OCI-LY1 (cell line): ENCODE measurements around the gene AHSG.

Experiments
- H2AFZ ChIP-seq: fragments of 200-600 bp; sonication (generic), shearing (Covaris generic); 2 replicates; pipeline ENCODE4 v1.6.0; 2014; ENCODE audit warnings: antibody characterized with exemption, mild to moderate bottlenecking, low read length
- H3F3A ChIP-seq: fragments of 200-600 bp; sonication (generic), shearing (Covaris generic); 2 replicates; pipeline ENCODE4 v1.6.0; 2014; ENCODE audit warnings: mild to moderate bottlenecking, antibody characterized with exemption, low read length, moderate library complexity; ENCODE audit not compliant: insufficient read depth
- H3K27ac ChIP-seq: fragments of 200-600 bp; sonication (generic); 2 replicates; pipeline ENCODE4 v1.5.1; 2014; ENCODE audit warnings: low read length, mixed run types, mild to moderate bottlenecking, low read depth; ENCODE audit not compliant: poor library complexity, severe bottlenecking
- H3K27me3 ChIP-seq: fragments of 200-600 bp; sonication (generic); 2 replicates; pipeline ENCODE4 v1.6.0; 2014; ENCODE audit warnings: antibody characterized with exemption, mild to moderate bottlenecking, low read length, moderate library complexity; ENCODE audit not compliant: insufficient read depth
- H3K36me3 ChIP-seq: fragments of 200-600 bp; sonication (generic); 2 replicates; pipeline ENCODE4 v1.6.1; 2014; ENCODE audit warnings: mild to moderate bottlenecking, antibody characterized with exemption, low read length, moderate library complexity, mixed read lengths; ENCODE audit not compliant: insufficient read depth
- H3K4me1 ChIP-seq: fragments of 200-600 bp; sonication (generic); 2 replicates; pipeline ENCODE4 v1.5.1; 2014; ENCODE audit warnings: mild to moderate bottlenecking, low read length, moderate library complexity; ENCODE audit not compliant: insufficient read depth, severe bottlenecking
- H3K4me2 ChIP-seq: fragments of 200-600 bp; sonication (generic), shearing (Covaris generic); 2 replicates; pipeline ENCODE4 v1.6.1; 2014; ENCODE audit warnings: low read length
- H3K4me3 ChIP-seq: fragments of 200-600 bp; sonication (generic); 2 replicates; pipeline ENCODE4 v1.5.1; 2014; ENCODE audit warnings: low read length, low read depth, mild to moderate bottlenecking, mixed read lengths; ENCODE audit not compliant: poor library complexity, severe bottlenecking
- H3K79me2 ChIP-seq: fragments of 200-600 bp; shearing (Covaris generic); 2 replicates; pipeline ENCODE4 v1.6.1; 2016; ENCODE audit warnings: mixed run types, low read length, mixed read lengths; ENCODE audit not compliant: insufficient read depth
- H3K9ac ChIP-seq: fragments of 200-600 bp; sonication (generic), shearing (Covaris generic); 2 replicates; pipeline ENCODE4 v1.6.1; 2014; ENCODE audit warnings: mild to moderate bottlenecking, low read length, mixed read lengths
- H3K9me2 ChIP-seq: fragments of 200-600 bp; sonication (generic), shearing (Covaris generic); 2 replicates; pipeline ENCODE4 v1.6.1; 2014; ENCODE audit warnings: low read depth, mild to moderate bottlenecking, low read length, mixed read lengths
- H3K9me3 ChIP-seq: fragments of 200-600 bp; shearing (Covaris generic); 2 replicates; pipeline ENCODE4 v1.6.1; 2014; ENCODE audit warnings: low read length, mixed read lengths
- H4K20me1 ChIP-seq: fragments of 200-600 bp; sonication (generic), shearing (Covaris generic); 2 replicates; pipeline ENCODE4 v1.6.0; 2016; ENCODE audit warnings: mild to moderate bottlenecking, low read length; ENCODE audit not compliant: insufficient read depth
- EZH2 ChIP-seq: fragments of 200-600 bp; sonication (generic), shearing (Covaris generic); IDR thresholded peaks from 2 replicates; pipeline ENCODE4 v1.8.0; 2017; ENCODE audit warnings: borderline replicate concordance, mixed run types, mild to moderate bottlenecking, antibody characterized with exemption, low read length, moderate library complexity, mixed read lengths
- TF ChIP-seq, protein P1 (sequence below): fragments of 200-600 bp; sonication (generic), shearing (Covaris generic); IDR thresholded peaks from 2 replicates; pipeline ENCODE4 v1.5.1; 2017; ENCODE audit warnings: mild to moderate bottlenecking, antibody characterized with exemption, low read length, moderate library complexity, mixed read lengths

The AHSG gene

DNA sequence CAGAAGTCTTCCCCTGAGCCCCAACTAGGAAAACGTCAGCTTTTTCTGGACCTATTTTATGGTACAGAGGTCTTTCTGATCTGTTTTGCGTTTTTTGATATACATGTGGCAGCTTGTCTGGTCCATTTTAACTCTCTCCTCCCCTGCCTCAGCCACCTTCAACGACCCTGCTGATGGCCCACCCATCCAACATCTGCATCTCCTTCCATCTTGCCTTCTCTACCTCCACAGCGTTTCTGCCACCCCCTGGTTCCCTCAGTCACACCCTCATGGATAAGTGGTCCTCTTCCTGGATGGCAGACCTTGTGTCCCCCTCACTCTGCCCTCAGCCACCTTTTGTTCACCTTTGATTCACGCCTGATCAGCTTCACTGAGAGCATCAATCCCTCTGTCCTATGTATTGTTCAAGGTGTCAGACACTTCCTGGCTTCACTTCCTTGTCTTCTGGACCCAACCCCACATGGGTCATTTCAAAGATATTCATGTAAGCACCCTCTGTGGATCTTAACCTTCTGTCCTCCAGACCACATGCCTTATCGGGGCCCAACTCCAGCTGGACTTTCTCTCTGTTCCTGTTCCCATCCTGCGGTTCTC is 13.5 kb downstream of the AHSG start:
- no peak overlapping the region for H3K4me3 ChIP-seq
- no peaks in the 10 kb centered on the region for H3K79me2 ChIP-seq
- no peaks in the 10 kb centered on the region for H3K27me3 ChIP-seq
- no peaks in the 10 kb centered on the region for H3K9me2 ChIP-seq
- H3K36me3 ChIP-seq: no peaks in the 10 kb centered on the region
- TF ChIP-seq, protein P1, sequence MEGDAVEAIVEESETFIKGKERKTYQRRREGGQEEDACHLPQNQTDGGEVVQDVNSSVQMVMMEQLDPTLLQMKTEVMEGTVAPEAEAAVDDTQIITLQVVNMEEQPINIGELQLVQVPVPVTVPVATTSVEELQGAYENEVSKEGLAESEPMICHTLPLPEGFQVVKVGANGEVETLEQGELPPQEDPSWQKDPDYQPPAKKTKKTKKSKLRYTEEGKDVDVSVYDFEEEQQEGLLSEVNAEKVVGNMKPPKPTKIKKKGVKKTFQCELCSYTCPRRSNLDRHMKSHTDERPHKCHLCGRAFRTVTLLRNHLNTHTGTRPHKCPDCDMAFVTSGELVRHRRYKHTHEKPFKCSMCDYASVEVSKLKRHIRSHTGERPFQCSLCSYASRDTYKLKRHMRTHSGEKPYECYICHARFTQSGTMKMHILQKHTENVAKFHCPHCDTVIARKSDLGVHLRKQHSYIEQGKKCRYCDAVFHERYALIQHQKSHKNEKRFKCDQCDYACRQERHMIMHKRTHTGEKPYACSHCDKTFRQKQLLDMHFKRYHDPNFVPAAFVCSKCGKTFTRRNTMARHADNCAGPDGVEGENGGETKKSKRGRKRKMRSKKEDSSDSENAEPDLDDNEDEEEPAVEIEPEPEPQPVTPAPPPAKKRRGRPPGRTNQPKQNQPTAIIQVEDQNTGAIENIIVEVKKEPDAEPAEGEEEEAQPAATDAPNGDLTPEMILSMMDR: no peak
- TF ChIP-seq EZH2: no peak
- H4K20me1 ChIP-seq: no peaks in the 10 kb centered on the region
- H3K4me2 ChIP-seq: no peak overlapping the region
- no peak overlapping the region for H2AFZ ChIP-seq
- H3F3A ChIP-seq: no peaks in the 10 kb centered on the region
- H3K4me1 ChIP-seq: no peaks in the 10 kb centered on the region
- no peak overlapping the region for H3K9ac ChIP-seq
- no peak overlapping the region for H3K27ac ChIP-seq
- no peaks in the 10 kb centered on the region for H3K9me3 ChIP-seq

DNA sequence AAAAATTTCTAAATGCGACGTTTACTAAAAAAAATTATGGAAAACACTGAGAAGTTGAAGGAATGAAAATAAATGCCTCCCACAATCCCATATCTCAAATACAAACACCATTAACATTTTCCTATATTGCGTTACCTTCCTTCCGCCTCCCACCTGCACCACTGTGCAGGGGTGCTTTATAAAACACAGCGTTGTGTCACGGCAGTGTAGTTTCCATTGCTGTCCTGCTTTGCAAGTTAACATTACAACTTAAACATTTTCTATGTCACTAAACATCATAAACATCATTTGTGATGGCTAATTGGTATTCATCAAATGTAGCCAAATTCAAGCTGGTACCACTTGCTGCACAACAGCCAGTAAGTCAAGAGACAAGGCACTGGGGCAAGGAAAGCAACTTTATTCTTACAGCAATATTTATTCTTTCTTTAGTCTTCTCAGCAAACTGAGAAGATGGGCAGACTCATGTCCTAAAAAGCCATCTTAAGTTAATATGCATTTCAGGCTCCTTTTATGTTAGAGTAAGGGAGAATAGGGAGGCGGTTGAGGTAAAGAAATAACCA is 15.1 kb downstream of the AHSG start:
- Histone ChIP-seq H3K9ac (no peak overlapping the region), H3K79me2 (no peaks in the 10 kb centered on the region), H3K4me1 (no peaks in the 10 kb centered on the region), H4K20me1 (no peaks in the 10 kb centered on the region), H3K36me3 (no peaks in the 10 kb centered on the region), H3K27ac (no peak overlapping the region), H3F3A (no peaks in the 10 kb centered on the region), H3K9me3 (no peaks in the 10 kb centered on the region), H3K9me2 (no peaks in the 10 kb centered on the region), H3K4me2 (no peak overlapping the region), H3K4me3 (no peak overlapping the region), H3K27me3 (no peaks in the 10 kb centered on the region), H2AFZ (no peak overlapping the region)
- no peak for TF ChIP-seq EZH2
- TF ChIP-seq, protein P1: no peak

DNA sequence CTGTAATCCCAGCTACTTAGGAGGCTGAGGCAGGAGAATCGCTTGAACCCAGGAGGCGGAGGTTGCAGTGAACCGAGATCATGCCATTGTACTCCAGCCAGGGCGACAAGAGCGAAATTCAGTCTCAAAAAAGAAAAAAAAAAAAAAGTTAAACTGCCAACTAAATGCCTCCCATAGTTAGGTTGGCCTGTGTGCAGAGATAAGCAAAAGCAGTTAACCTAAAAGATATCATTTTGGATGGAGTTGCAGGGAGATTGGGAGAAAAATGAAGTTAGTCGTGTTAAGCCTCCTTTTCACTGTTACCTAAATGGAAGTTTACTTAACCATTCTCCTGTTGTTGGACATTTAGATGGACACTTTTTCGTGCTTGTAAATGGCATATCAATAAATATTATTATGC is 15.9 kb downstream of the AHSG start:
- no peak overlapping the region for H2AFZ ChIP-seq
- H3K4me1 ChIP-seq: no peaks in the 10 kb centered on the region
- H3K4me2 ChIP-seq: no peak overlapping the region
- H3K36me3 ChIP-seq: no peaks in the 10 kb centered on the region
- TF ChIP-seq, protein P1: no peak
- TF ChIP-seq EZH2: no peak
- no peaks in the 10 kb centered on the region for H3K9me3 ChIP-seq
- H4K20me1 ChIP-seq: no peaks in the 10 kb centered on the region
- H3K9me2 ChIP-seq: no peaks in the 10 kb centered on the region
- H3K4me3 ChIP-seq: no peak overlapping the region
- no peaks in the 10 kb centered on the region for H3K27me3 ChIP-seq
- H3K27ac ChIP-seq: no peak overlapping the region
- H3K9ac ChIP-seq: no peak overlapping the region
- no peaks in the 10 kb centered on the region for H3K79me2 ChIP-seq
- no peaks in the 10 kb centered on the region for H3F3A ChIP-seq
